HCT116 (cell line): ENCODE measurements around the gene THYN1. TPM values are rescaled to one million over a fixed set of nuclear protein-coding genes. Genes with fewer than 3 reads are reported as not detected.

ENCODE experiments used
- ATAC-seq: fragments of 200-7000 bp; cut with Tn5 transposase; 2 replicates; pipeline ENCODE4 v1.9.1; 2020; ENCODE audit warnings: mild to moderate bottlenecking, moderate library complexity
- BruUV-seq: library from RNA; stranded (reverse); fragments of 400-500 nt; replicated peaks from 2 replicates; lab custom pipeline; 2021; lab: Mats Ljungman, UMichigan
- CTCF ChIA-PET: fragments of 300-600 bp; sonication (Branson Sonifier 250); formaldehyde crosslinking; loops from one replicate; lab custom pipeline; 2021; ENCODE audit warnings: antibody characterized with exemption; lab: Charles Lee
- POLR2A ChIA-PET: fragments of 300-600, 350-600 bp; sonication (Branson Sonifier 250); formaldehyde crosslinking; loops from one replicate; lab custom pipeline; 2021; ENCODE audit warnings: antibody characterized with exemption; lab: Charles Lee
- RAD21 ChIA-PET, 2 experiments: fragments of 300-600 bp; sonication (Branson Sonifier 250); formaldehyde crosslinking; loops; one replicate each; lab custom pipeline; 2023; ENCODE audit warnings: low total read pairs in 2 of 2; ENCODE audit not compliant: uncharacterized antibody in 2 of 2, unreplicated experiment in 2 of 2, low non-redundant PET in 1 of 2; lab: Charles Lee
- DNase-seq: peaks from one replicate; pipeline ENCODE4 v3.0.0-alpha.2; 2010; ENCODE audit warnings: low read depth, low spot score
- H2AFZ ChIP-seq: fragments of 200-600 bp; shearing (Covaris generic), sonication (generic); 2 replicates; pipeline ENCODE4 v1.6.1; 2017; ENCODE audit warnings: low read depth, mixed run types, mixed read lengths, antibody characterized with exemption, low read length; ENCODE audit not compliant: poor library complexity, severe bottlenecking
- H3K27ac ChIP-seq: 2 replicates; pipeline ENCODE4 v1.5.1; 2012; ENCODE audit warnings: low read depth, low read length
- H3K27me3 ChIP-seq: fragments of 200-600 bp; sonication (generic); 2 replicates; pipeline ENCODE4 v1.6.1; 2016; ENCODE audit warnings: mixed run types, low read length, mixed read lengths; ENCODE audit not compliant: insufficient read depth
- H3K36me3 ChIP-seq, 2 experiments: fragments of 200-500 bp in 1 of 2; fragments of 200-600 bp in 1 of 2; sonication (Bioruptor generic) in 1 of 2; sonication (generic) in 1 of 2; 2 replicates each; pipeline versions ENCODE4 v1.5.1 to v1.6.1; 2014 to 2016; ENCODE audit warnings: low read length in 2 of 2, inconsistent platforms in 1 of 2, mixed read lengths in 1 of 2, mixed run types in 1 of 2; ENCODE audit not compliant: insufficient read depth in 2 of 2, control insufficient read depth in 1 of 2
- H3K4me1 ChIP-seq, 2 experiments: fragments of 200-600 bp in 1 of 2; sonication (generic) in 1 of 2; 2 replicates each; pipeline versions ENCODE4 v1.5.1 to v1.6.1; 2012 to 2017; ENCODE audit warnings: low read length in 2 of 2, inconsistent platforms in 1 of 2, mild to moderate bottlenecking in 1 of 2, mixed read lengths in 1 of 2, mixed run types in 1 of 2, moderate library complexity in 1 of 2; ENCODE audit not compliant: insufficient read depth in 2 of 2, control insufficient read depth in 1 of 2
- H3K4me2 ChIP-seq: fragments of 200-600 bp; sonication (generic); 2 replicates; pipeline ENCODE4 v1.6.1; 2017; ENCODE audit warnings: mixed run types, low read length, mixed read lengths
- H3K4me3 ChIP-seq, 2 experiments: fragments of 200-600 bp in 1 of 2; sonication (generic) in 1 of 2; replicated peaks in 1 of 2; 2 replicates each; pipeline ENCODE4 v1.5.1; 2011 to 2016; ENCODE audit warnings: low read length in 2 of 2, control low read depth in 1 of 2, low read depth in 1 of 2, mild to moderate bottlenecking in 1 of 2, mixed read lengths in 1 of 2, mixed run types in 1 of 2
- H3K79me2 ChIP-seq: fragments of 200-600 bp; sonication (generic); 2 replicates; pipeline ENCODE4 v1.6.1; 2017; ENCODE audit warnings: mild to moderate bottlenecking, mixed run types, low read length, moderate library complexity, mixed read lengths; ENCODE audit not compliant: insufficient read depth
- H3K9ac ChIP-seq: fragments of 200-600 bp; sonication (generic); 2 replicates; pipeline ENCODE4 v1.6.1; 2016; ENCODE audit warnings: low read length, mixed read lengths
- H3K9me2 ChIP-seq: fragments of 200-600 bp; sonication (generic), shearing (Covaris generic); 2 replicates; pipeline ENCODE4 v1.6.1; 2017; ENCODE audit warnings: mixed run types, mild to moderate bottlenecking, moderate library complexity; ENCODE audit not compliant: insufficient read depth
- H3K9me3 ChIP-seq, 2 experiments: fragments of 200-500 bp in 1 of 2; fragments of 200-600 bp in 1 of 2; sonication (Bioruptor generic) in 1 of 2; sonication (generic) in 1 of 2; 2 replicates each; pipeline ENCODE4 v1.6.1; 2014 to 2017; ENCODE audit warnings: low read length in 2 of 2, mixed read lengths in 2 of 2, inconsistent platforms in 1 of 2, low read depth in 1 of 2, mild to moderate bottlenecking in 1 of 2, mixed run types in 1 of 2, moderate library complexity in 1 of 2; ENCODE audit not compliant: control insufficient read depth in 1 of 2, insufficient read depth in 1 of 2
- H4K20me1 ChIP-seq: fragments of 200-600 bp; sonication (generic), shearing (Covaris generic); 2 replicates; pipeline ENCODE4 v1.6.1; 2017; ENCODE audit warnings: mixed run types, mild to moderate bottlenecking, moderate library complexity; ENCODE audit not compliant: insufficient read depth
- CEBPB ChIP-seq: IDR thresholded peaks from 2 replicates; pipeline ENCODE4 v1.6.1; 2012; ENCODE audit warnings: low read depth
- ZBTB33 ChIP-seq: IDR thresholded peaks from 2 replicates; pipeline ENCODE4 v1.6.1; 2011; ENCODE audit warnings: mild to moderate bottlenecking, low read length, moderate library complexity; ENCODE audit not compliant: insufficient replicate concordance; ENCODE audit errors: extremely low read depth
- intact Hi-C: fragments of 100-400 bp; cut with micrococcal nuclease; formaldehyde crosslinking; loops from 2 replicates; pipeline ENCODE4 v1.10.0; 2022
- total RNA-seq: library from RNA; stranded (reverse); gene quantifications from one replicate; pipeline ENCODE4 v1.2.1, GENCODE V29; 2021; ENCODE audit not compliant: unreplicated experiment

Gene THYN1
- total RNA-seq, 1 experiment from 2014 or later, result 32.2 TPM

- ATAC-seq, result no peak
- no peak overlapping the region for H3K4me2 ChIP-seq
- H2AFZ ChIP-seq, result no peak overlapping the region
- ChIA-PET POLR2A (no interaction called here), RAD21 (no interaction called here), CTCF (no interaction called here)
- no peaks in the 10 kb centered on the region for H3K9me2 ChIP-seq
- H3K9me3 ChIP-seq, result no peaks in the 10 kb centered on the region
- H3K4me3 ChIP-seq, result no peak overlapping the region
- H3K9ac ChIP-seq, result no peak overlapping the region
- no peak overlapping the region for H3K27ac ChIP-seq
- no peak for DNase-seq
- H3K4me1 ChIP-seq, result no peaks in the 10 kb centered on the region
- no peaks in the 10 kb centered on the region for H4K20me1 ChIP-seq
- no peak for TF ChIP-seq ZBTB33
- H3K36me3 ChIP-seq, result peaks cover 3 to 15% of the 10 kb centered on the region in 2 experiments; a peak in 1 of 4 replicates
- H3K79me2 ChIP-seq, result 0 out of 2 replicates have a peak, but pooled peaks cover 5% of the 10 kb centered on the region
- intact Hi-C loops, result loop anchor here (5.0 kb wide), 1 partner anchor 50 kb away; no protein-coding TSS in a partner anchor
- no peaks in the 10 kb centered on the region for H3K27me3 ChIP-seq
- BruUV-seq, result no TSS peak
These were observed 16.2 kb downstream of the THYN1 start for GRCh38 chr11:134236834-134237556.

- BruUV-seq, result no TSS peak
- peaks cover 15% of the 10 kb centered on the region; the same call in 1 of the 2 replicates for H3K79me2 ChIP-seq
These were observed 17.8 kb downstream of the THYN1 start for GRCh38 chr11:134235399-134235798.

More at GRCh38 chr11:134235399-134235798, 17.8 kb downstream of the THYN1 start:
- Histone ChIP-seq H3K9me2 (no peaks in the 10 kb centered on the region), H3K27ac (no peak overlapping the region), H3K27me3 (no peaks in the 10 kb centered on the region), H2AFZ (no peak overlapping the region), H3K9me3 (no peaks in the 10 kb centered on the region), H3K4me2 (no peak overlapping the region), H3K36me3 (peaks cover 3 to 12% of the 10 kb centered on the region in 2 experiments; a peak in 1 of 4 replicates), H3K4me1 (no peaks in the 10 kb centered on the region), H4K20me1 (no peaks in the 10 kb centered on the region), H3K9ac (no peak overlapping the region), H3K4me3 (no peak overlapping the region)
- no peak for ATAC-seq
- intact Hi-C loops, result loop anchor here (5.0 kb wide), 1 partner anchor 48 kb away; no protein-coding TSS in a partner anchor
- RAD21 ChIA-PET, result no interaction called here
- no peak for DNase-seq
- no peak for TF ChIP-seq CEBPB
- POLR2A ChIA-PET, result no interaction called here
- CTCF ChIA-PET, result no interaction called here
